Gastroesophageal sphincter (tissue), 3 donors: ENCODE measurements around the gene SH3RF3.

Experiments
- CTCF ChIP-seq, 4 experiments: fragments of 200-600 bp in 2 of 4; fragments of 450-650 bp in 2 of 4; sonication (generic) in 1 of 4; IDR thresholded peaks; one replicate each; pipeline ENCODE4 v1.5.1; 2017 to 2019; ENCODE audit warnings: antibody characterized with exemption in 4 of 4, mild to moderate bottlenecking in 2 of 4, moderate library complexity in 2 of 4
- POLR2A ChIP-seq, 2 donors: fragments of 450-650 bp; IDR thresholded peaks; one replicate each; pipeline ENCODE4 v1.6.1; 2017; ENCODE audit warnings: antibody characterized with exemption in 2 of 2, mild to moderate bottlenecking in 2 of 2, moderate library complexity in 1 of 2

- TF ChIP-seq CTCF (IDR thresholded peaks at IDR 0.05): no peak
- TF ChIP-seq POLR2A (IDR thresholded peaks at IDR 0.05): no peak
Measured at GRCh38 chr2:109513749-109514588, 385.0 kb downstream of the SH3RF3 start.
